IPS-15b (cell line): Measurements from ENCODE around the gene FOCAD.

Source experiments
- H3K27me3 ChIP-seq: one replicate; pipeline ENCODE4 v1.6.1; 2013; ENCODE audit warnings: low read length; ENCODE audit not compliant: control insufficient read depth, insufficient read depth
- H3K36me3 ChIP-seq: one replicate; pipeline ENCODE4 v1.6.1; 2013; ENCODE audit warnings: low read length; ENCODE audit not compliant: control insufficient read depth, insufficient read depth
- H3K4me1 ChIP-seq: one replicate; pipeline ENCODE4 v1.6.1; 2013; ENCODE audit warnings: mild to moderate bottlenecking, low read length; ENCODE audit not compliant: control insufficient read depth, insufficient read depth
- H3K4me3 ChIP-seq: one replicate; pipeline ENCODE4 v1.5.1; 2013; ENCODE audit warnings: low read depth, low read length
- H3K9ac ChIP-seq: one replicate; pipeline ENCODE4 v1.6.1; 2013; ENCODE audit warnings: low read depth, mild to moderate bottlenecking, low read length
- H3K9me3 ChIP-seq: one replicate; pipeline ENCODE4 v1.6.1; 2013; ENCODE audit warnings: mild to moderate bottlenecking, low read length; ENCODE audit not compliant: control insufficient read depth, insufficient read depth

FOCAD gene

GRCh38 chr9:20815923-20816703 is 132.1 kb downstream of the FOCAD start:
- no peak overlapping the region for H3K4me3 ChIP-seq
- no peaks in the 10 kb centered on the region for H3K27me3 ChIP-seq
- H3K9me3 ChIP-seq = no peaks in the 10 kb centered on the region
- peaks cover 3% of the 10 kb centered on the region for H3K4me1 ChIP-seq
- H3K9ac ChIP-seq = no peak overlapping the region
- H3K36me3 ChIP-seq = no peaks in the 10 kb centered on the region

- Histone ChIP-seq H3K9ac (no peak overlapping the region), H3K27me3 (no peaks in the 10 kb centered on the region), H3K36me3 (no peaks in the 10 kb centered on the region)
Measured at GRCh38 chr9:20823051-20823450, 139.0 kb downstream of the FOCAD start.

GRCh38 chr9:20831028-20831427 is 147.0 kb downstream of the FOCAD start:
- Histone ChIP-seq H3K4me1 (no peaks in the 10 kb centered on the region), H3K4me3 (no peak overlapping the region), H3K36me3 (no peaks in the 10 kb centered on the region), H3K9me3 (no peaks in the 10 kb centered on the region), H3K9ac (no peak overlapping the region), H3K27me3 (no peaks in the 10 kb centered on the region)

More at GRCh38 chr9:20823051-20823450, 139.0 kb downstream of the FOCAD start:
- H3K4me3 ChIP-seq = no peak overlapping the region
- peaks cover 3% of the 10 kb centered on the region for H3K4me1 ChIP-seq
- H3K9me3 ChIP-seq = no peaks in the 10 kb centered on the region

GRCh38 chr9:20832775-20833174 is 148.7 kb downstream of the FOCAD start:
- Histone ChIP-seq H3K9ac (no peak overlapping the region), H3K27me3 (no peaks in the 10 kb centered on the region), H3K36me3 (no peaks in the 10 kb centered on the region), H3K9me3 (no peaks in the 10 kb centered on the region), H3K4me3 (no peak overlapping the region), H3K4me1 (no peaks in the 10 kb centered on the region)

GRCh38 chr9:20835377-20836286 is 151.6 kb downstream of the FOCAD start:
- no peaks in the 10 kb centered on the region for H3K27me3 ChIP-seq
- no peaks in the 10 kb centered on the region for H3K36me3 ChIP-seq
- no peaks in the 10 kb centered on the region for H3K4me1 ChIP-seq
- H3K9me3 ChIP-seq = no peaks in the 10 kb centered on the region
- no peak overlapping the region for H3K4me3 ChIP-seq
- H3K9ac ChIP-seq = no peak overlapping the region

- Histone ChIP-seq H3K4me1 (no peaks in the 10 kb centered on the region), H3K9ac (no peak overlapping the region), H3K4me3 (no peak overlapping the region), H3K9me3 (no peaks in the 10 kb centered on the region), H3K36me3 (no peaks in the 10 kb centered on the region), H3K27me3 (no peaks in the 10 kb centered on the region)
Measured at GRCh38 chr9:20837166-20837565, 153.1 kb downstream of the FOCAD start.

GRCh38 chr9:20838218-20838617 is 154.2 kb downstream of the FOCAD start:
- no peaks in the 10 kb centered on the region for H3K4me1 ChIP-seq
- no peaks in the 10 kb centered on the region for H3K36me3 ChIP-seq
- no peak overlapping the region for H3K4me3 ChIP-seq
- H3K9ac ChIP-seq = no peak overlapping the region
- H3K9me3 ChIP-seq = no peaks in the 10 kb centered on the region
- no peaks in the 10 kb centered on the region for H3K27me3 ChIP-seq

GRCh38 chr9:20844916-20845315 is 160.9 kb downstream of the FOCAD start:
- H3K36me3 ChIP-seq = no peaks in the 10 kb centered on the region
- no peaks in the 10 kb centered on the region for H3K4me1 ChIP-seq
- H3K9ac ChIP-seq = no peak overlapping the region
- no peaks in the 10 kb centered on the region for H3K27me3 ChIP-seq
- H3K9me3 ChIP-seq = no peaks in the 10 kb centered on the region
- no peak overlapping the region for H3K4me3 ChIP-seq

- Histone ChIP-seq H3K36me3 (no peaks in the 10 kb centered on the region), H3K27me3 (no peaks in the 10 kb centered on the region), H3K4me3 (no peak overlapping the region), H3K9ac (no peak overlapping the region), H3K4me1 (no peaks in the 10 kb centered on the region), H3K9me3 (no peaks in the 10 kb centered on the region)
Measured at GRCh38 chr9:20848490-20848889, 164.4 kb downstream of the FOCAD start.

- no peaks in the 10 kb centered on the region for H3K27me3 ChIP-seq
- no peaks in the 10 kb centered on the region for H3K9me3 ChIP-seq
- no peaks in the 10 kb centered on the region for H3K36me3 ChIP-seq
- H3K4me3 ChIP-seq = no peak overlapping the region
- H3K4me1 ChIP-seq = no peaks in the 10 kb centered on the region
- no peak overlapping the region for H3K9ac ChIP-seq
Measured at GRCh38 chr9:20853866-20854265, 169.8 kb downstream of the FOCAD start.

GRCh38 chr9:20854444-20854843 is 170.4 kb downstream of the FOCAD start:
- Histone ChIP-seq H3K36me3 (no peaks in the 10 kb centered on the region), H3K9me3 (no peaks in the 10 kb centered on the region), H3K27me3 (no peaks in the 10 kb centered on the region), H3K4me1 (no peaks in the 10 kb centered on the region), H3K9ac (no peak overlapping the region), H3K4me3 (no peak overlapping the region)

- no peaks in the 10 kb centered on the region for H3K36me3 ChIP-seq
- no peaks in the 10 kb centered on the region for H3K9me3 ChIP-seq
- H3K9ac ChIP-seq = no peak overlapping the region
- no peak overlapping the region for H3K4me3 ChIP-seq
- H3K4me1 ChIP-seq = no peaks in the 10 kb centered on the region
- no peaks in the 10 kb centered on the region for H3K27me3 ChIP-seq
Measured at GRCh38 chr9:20863945-20864344, 179.9 kb downstream of the FOCAD start.
